A549 (cell line): Measurements from ENCODE around the gene PEX14. TPM values are rescaled to one million over a fixed set of nuclear protein-coding genes. Genes with fewer than 3 reads are reported as not detected.
A peak's percentile ranks its signal among the peaks of the same experiment; 100 is the strongest.

ENCODE experiments used
- ATAC-seq, 2 experiments: fragments of 200-7000 bp in 1 of 2; fragments of >200 bp in 1 of 2; cut with Nextera tagmentation in 1 of 2; cut with Tn5 transposase in 1 of 2; 3 replicates each; pipeline versions ENCODE4 v1.8.0 to v1.9.1; 2018 to 2020; ENCODE audit warnings: mild to moderate bottlenecking in 1 of 2, moderate library complexity in 1 of 2
- CTCF ChIA-PET: fragments of 300-600 bp; sonication (Branson Sonifier 250); formaldehyde crosslinking; extraction: SDS; loops from one replicate; lab custom pipeline; 2021; ENCODE audit warnings: antibody characterized with exemption, inconsistent platforms; lab: Yijun Ruan, JAX
- POLR2A ChIA-PET: fragments of 350-600 bp; formaldehyde crosslinking; extraction: SDS; loops from one replicate; lab custom pipeline; 2021; ENCODE audit warnings: antibody characterized with exemption, inconsistent platforms; lab: Yijun Ruan, JAX
- DNase-seq, 2 experiments: peaks; one replicate each; pipeline versions ENCODE4 v3.0.0 to v3.0.0-alpha.2; 2011 to 2016; ENCODE audit warnings: low read depth in 1 of 2, low spot score in 1 of 2
- FAIRE-seq: peaks from 2 replicates; lab custom pipeline; 2011; peaks lifted over from hg19 to GRCh38; lab: Jason Lieb, UNC
- H3K27ac ChIP-seq, 2 experiments: fragments of >200 bp; sonication (Bioruptor Twin); formaldehyde crosslinking; 3 replicates each; pipeline ENCODE4 v1.5.1; 2016 to 2017
- H3K4me1 ChIP-seq: fragments of >200 bp; sonication (Bioruptor Twin); formaldehyde crosslinking; 3 replicates; pipeline ENCODE4 v1.6.1; 2016
- H3K4me2 ChIP-seq: fragments of >200 bp; sonication (Bioruptor Twin); formaldehyde crosslinking; 3 replicates; pipeline ENCODE4 v1.6.1; 2016
- H3K4me3 ChIP-seq: fragments of >200 bp; sonication (Bioruptor Twin); formaldehyde crosslinking; 3 replicates; pipeline ENCODE4 v1.5.1; 2016
- H3K9me3 ChIP-seq: fragments of >200 bp; sonication (Bioruptor Twin); formaldehyde crosslinking; 3 replicates; pipeline ENCODE4 v1.6.1; 2016
- ATOH8 ChIP-seq: fragments of 250-450 bp; sonication (Bioruptor Pico); IDR thresholded peaks from 2 replicates; pipeline ENCODE4 v1.5.0; 2020; ENCODE audit warnings: low read depth, mild to moderate bottlenecking, moderate library complexity
- CBX2 ChIP-seq: fragments of 200-600 bp; sonication (generic); IDR thresholded peaks from 2 replicates; pipeline ENCODE4 v1.6.1; 2016; ENCODE audit warnings: low read depth, mild to moderate bottlenecking, borderline replicate concordance
- CBX8 ChIP-seq: fragments of 200-600 bp; sonication (generic); IDR thresholded peaks from 2 replicates; pipeline ENCODE4 v1.6.1; 2016
- CEBPB ChIP-seq, 2 experiments: fragments of >200 bp in 1 of 2; sonication (Bioruptor Twin) in 1 of 2; formaldehyde crosslinking in 1 of 2; IDR thresholded peaks; 2 replicates each; pipeline ENCODE4 v1.6.1; 2012 to 2016
- CHD4 ChIP-seq: fragments of 200-600 bp; sonication (generic); IDR thresholded peaks from 2 replicates; pipeline ENCODE4 v1.6.1; 2016; ENCODE audit warnings: antibody characterized with exemption, mild to moderate bottlenecking, borderline replicate concordance
- CTCF ChIP-seq: fragments of >200 bp; sonication (Bioruptor Twin); formaldehyde crosslinking; IDR thresholded peaks from 3 replicates; pipeline ENCODE4 v1.5.1; 2016
- E2F6 ChIP-seq: IDR thresholded peaks from 2 replicates; pipeline ENCODE4 v1.6.1; 2012; ENCODE audit warnings: low read depth, borderline replicate concordance
- HES2 ChIP-seq: fragments of >200 bp; sonication (Bioruptor Twin); formaldehyde crosslinking; IDR thresholded peaks from 2 replicates; pipeline ENCODE4 v1.6.1; 2016
- HOXB13 ChIP-seq: fragments of 250-450 bp; sonication (Bioruptor Pico); IDR thresholded peaks from 2 replicates; pipeline ENCODE4 v1.5.0; 2020; ENCODE audit warnings: low read depth, mild to moderate bottlenecking, moderate library complexity
- NR3C1 ChIP-seq: fragments of >200 bp; sonication (Bioruptor Twin); formaldehyde crosslinking; IDR thresholded peaks from 3 replicates; pipeline ENCODE4 v1.6.1; 2017
- PHF8 ChIP-seq: fragments of 200-600 bp; sonication (generic); IDR thresholded peaks from 2 replicates; pipeline ENCODE4 v1.6.1; 2016; ENCODE audit warnings: low read depth, mild to moderate bottlenecking, antibody characterized with exemption, moderate library complexity, borderline replicate concordance
- POLR2A ChIP-seq: IDR thresholded peaks from 2 replicates; pipeline ENCODE4 v1.6.1; 2012; ENCODE audit warnings: mild to moderate bottlenecking, low read length
- RCOR1 ChIP-seq: fragments of 150-350 bp; IDR thresholded peaks from 2 replicates; pipeline ENCODE4 v1.6.1; 2014; ENCODE audit warnings: antibody characterized with exemption, low read length, low read depth
- REST ChIP-seq: fragments of 200-600 bp; sonication (generic); IDR thresholded peaks from 2 replicates; pipeline ENCODE4 v1.6.1; 2016; ENCODE audit warnings: antibody characterized with exemption, mild to moderate bottlenecking, moderate library complexity
- RFX5 ChIP-seq: fragments of 450-650 bp; IDR thresholded peaks from 2 replicates; pipeline ENCODE4 v1.7.1; 2014; ENCODE audit warnings: antibody characterized with exemption, mild to moderate bottlenecking, moderate library complexity
- SREBF2 ChIP-seq: fragments of 450-650 bp; IDR thresholded peaks from 2 replicates; pipeline ENCODE4 v1.6.1; 2014; ENCODE audit warnings: mild to moderate bottlenecking, moderate library complexity
- ZNF302 ChIP-seq: fragments of 250-450 bp; sonication (Bioruptor Pico); IDR thresholded peaks from 2 replicates; pipeline ENCODE4 v1.9.0; 2021; ENCODE audit warnings: inconsistent platforms, mild to moderate bottlenecking, moderate library complexity
- WGBS: methylation state at CpG from one replicate; pipeline ENCODE4 v1.1.6; 2017; ENCODE audit errors: missing lambda C conversion rate; 5-methylcytosine and 5-hydroxymethylcytosine counted together
- polyA plus RNA-seq, 4 experiments: library from polyadenylated mRNA; depleted of rRNA in 3 of 4; stranded (reverse); fragments of >200 nt; fragmentation: RNase III in 1 of 4; extraction: RNeasy Plus Mini Kit Qiagen cat#74134 plus additional on column Dnase treatment in 1 of 4; gene quantifications; 2 replicates in 3 of 4; 3 replicates in 1 of 4; pipeline ENCODE4 v1.2.3, GENCODE V29; 2011 to 2017

The PEX14 gene
- polyA plus RNA-seq, 2 of the 4 experiments (the other 2 are of a cell fraction) = 7.7 to 15.0 TPM

- peak; percentile 73 for TF ChIP-seq CTCF
- no peak for TF ChIP-seq HOXB13 (CRISPR knock-in tag)
- TF ChIP-seq ATOH8 (CRISPR knock-in tag) = no peak
Observed at GRCh38 chr1:10507111-10507879, 32.5 kb downstream of the PEX14 start (continued).

GRCh38 chr1:10508511-10508951, 33.8 kb downstream of the PEX14 start:
- ChIA-PET CTCF (interaction anchor here (1.1 to 6.2 kb wide), 14 partner anchors 10 to 529 kb away, joined by 3 to 70 read pairs (median 8); no protein-coding TSS in a partner anchor), POLR2A (interaction anchor here (0.5 kb wide), 1 partner anchor 15 kb away, joined by 3 read pairs; no protein-coding TSS in a partner anchor)
- no peak overlapping the region for H3K4me2 ChIP-seq
- FAIRE-seq = no peak
- H3K9me3 ChIP-seq = no peaks in the 10 kb centered on the region
- no peak for DNase-seq
- no peak for TF ChIP-seq SREBF2
- TF ChIP-seq NR3C1 = no peak
- no peak for TF ChIP-seq CEBPB (IDR thresholded peaks at IDR 0.05)
- TF ChIP-seq CBX8 = no peak
- TF ChIP-seq PHF8 = no peak
- no peak for TF ChIP-seq ATOH8 (CRISPR knock-in tag)
- TF ChIP-seq HES2 = no peak
- no peak for ATAC-seq
- 72% methylated on average over 3 of the region's 3 CpGs for WGBS
- H3K4me1 ChIP-seq = peaks cover 40% of the 10 kb centered on the region
- H3K4me3 ChIP-seq = no peak overlapping the region
- H3K27ac ChIP-seq = no peak overlapping the region

GRCh38 chr1:10509809-10510509, 35.2 kb downstream of the PEX14 start:
- peaks cover 40% of the 10 kb centered on the region for H3K4me1 ChIP-seq
- FAIRE-seq (no peak), DNase-seq (no peak), ATAC-seq (no peak)
- H3K4me2 ChIP-seq = peak overlapping the region; percentile 83
- no peak for TF ChIP-seq REST
- no peak for TF ChIP-seq E2F6
- TF ChIP-seq ZNF302 (CRISPR knock-in tag) = no peak
- TF ChIP-seq CEBPB (IDR thresholded peaks at IDR 0.05) = no peak
- TF ChIP-seq CBX8 = no peak
- no peak for TF ChIP-seq POLR2A
- no peak for TF ChIP-seq CHD4
- no peak for TF ChIP-seq RCOR1
- TF ChIP-seq CBX2 = no peak
- no peak for TF ChIP-seq RFX5
- H3K4me3 ChIP-seq = no peak overlapping the region
- 63% methylated on average over 6 of the region's 6 CpGs for WGBS
- POLR2A ChIA-PET = no interaction called here
- no peaks in the 10 kb centered on the region for H3K9me3 ChIP-seq
- H3K27ac ChIP-seq = peak overlapping the region in 1 of 2 experiments; percentile 51; a peak in 3 of 6 replicates
- CTCF ChIA-PET = interaction anchor here (1.0 to 1.5 kb wide), 3 partner anchors 54 to 357 kb away, joined by 3 to 4 read pairs (median 4); no protein-coding TSS in a partner anchor
